A549 (cell line): ENCODE results near the gene THBS2. TPM values are rescaled to one million over a fixed set of nuclear protein-coding genes. Genes with fewer than 3 reads are reported as not detected.

Source experiments
- ATAC-seq, 2 experiments: fragments of 200-7000 bp in 1 of 2; fragments of >200 bp in 1 of 2; cut with Nextera tagmentation in 1 of 2; cut with Tn5 transposase in 1 of 2; 3 replicates each; pipeline versions ENCODE4 v1.8.0 to v1.9.1; 2018 to 2020; ENCODE audit warnings: mild to moderate bottlenecking in 1 of 2, moderate library complexity in 1 of 2
- CTCF ChIA-PET: fragments of 300-600 bp; sonication (Branson Sonifier 250); formaldehyde crosslinking; extraction: SDS; loops from one replicate; lab custom pipeline; 2021; ENCODE audit warnings: antibody characterized with exemption, inconsistent platforms; lab: Yijun Ruan, JAX
- POLR2A ChIA-PET: fragments of 350-600 bp; formaldehyde crosslinking; extraction: SDS; loops from one replicate; lab custom pipeline; 2021; ENCODE audit warnings: antibody characterized with exemption, inconsistent platforms; lab: Yijun Ruan, JAX
- DNase-seq, 2 experiments: peaks; one replicate each; pipeline versions ENCODE4 v3.0.0 to v3.0.0-alpha.2; 2011 to 2016; ENCODE audit warnings: low read depth in 1 of 2, low spot score in 1 of 2
- FAIRE-seq: peaks from 2 replicates; lab custom pipeline; 2011; peaks lifted over from hg19 to GRCh38; lab: Jason Lieb, UNC
- H3K27ac ChIP-seq, 2 experiments: fragments of >200 bp; sonication (Bioruptor Twin); formaldehyde crosslinking; 3 replicates each; pipeline ENCODE4 v1.5.1; 2016 to 2017
- H3K4me1 ChIP-seq: fragments of >200 bp; sonication (Bioruptor Twin); formaldehyde crosslinking; 3 replicates; pipeline ENCODE4 v1.6.1; 2016
- H3K4me2 ChIP-seq: fragments of >200 bp; sonication (Bioruptor Twin); formaldehyde crosslinking; 3 replicates; pipeline ENCODE4 v1.6.1; 2016
- H3K4me3 ChIP-seq: fragments of >200 bp; sonication (Bioruptor Twin); formaldehyde crosslinking; 3 replicates; pipeline ENCODE4 v1.5.1; 2016
- H3K9me3 ChIP-seq: fragments of >200 bp; sonication (Bioruptor Twin); formaldehyde crosslinking; 3 replicates; pipeline ENCODE4 v1.6.1; 2016
- CEBPB ChIP-seq, 2 experiments: fragments of >200 bp in 1 of 2; sonication (Bioruptor Twin) in 1 of 2; formaldehyde crosslinking in 1 of 2; IDR thresholded peaks; 2 replicates each; pipeline ENCODE4 v1.6.1; 2012 to 2016
- CHD4 ChIP-seq: fragments of 200-600 bp; sonication (generic); IDR thresholded peaks from 2 replicates; pipeline ENCODE4 v1.6.1; 2016; ENCODE audit warnings: antibody characterized with exemption, mild to moderate bottlenecking, borderline replicate concordance
- CTCF ChIP-seq: fragments of >200 bp; sonication (Bioruptor Twin); formaldehyde crosslinking; IDR thresholded peaks from 3 replicates; pipeline ENCODE4 v1.5.1; 2016
- ESRRA ChIP-seq: fragments of 150-350 bp; IDR thresholded peaks from 2 replicates; pipeline ENCODE4 v1.6.1; 2014; ENCODE audit warnings: mild to moderate bottlenecking, low read length, borderline replicate concordance
- FOSB ChIP-seq: fragments of 250-450 bp; sonication (Bioruptor Pico); IDR thresholded peaks from 2 replicates; pipeline ENCODE4 v1.5.0; 2020; ENCODE audit warnings: mild to moderate bottlenecking, moderate library complexity
- FOXS1 ChIP-seq: fragments of 250-450 bp; sonication (Bioruptor Pico); IDR thresholded peaks from 2 replicates; pipeline ENCODE4 v1.5.0; 2020; ENCODE audit warnings: mild to moderate bottlenecking, moderate library complexity
- HDAC2 ChIP-seq: fragments of 200-600 bp; sonication (generic); IDR thresholded peaks from 2 replicates; pipeline ENCODE4 v1.6.1; 2016
- HOXB13 ChIP-seq: fragments of 250-450 bp; sonication (Bioruptor Pico); IDR thresholded peaks from 2 replicates; pipeline ENCODE4 v1.5.0; 2020; ENCODE audit warnings: low read depth, mild to moderate bottlenecking, moderate library complexity
- HOXB5 ChIP-seq: fragments of 250-450 bp; sonication (Bioruptor Pico); IDR thresholded peaks from 2 replicates; pipeline ENCODE4 v1.5.0; 2020; ENCODE audit warnings: mild to moderate bottlenecking, moderate library complexity
- JUN ChIP-seq, 2 experiments: fragments of >200 bp; sonication (Bioruptor Twin); formaldehyde crosslinking; IDR thresholded peaks; 2 replicates in 1 of 2; 3 replicates in 1 of 2; pipeline ENCODE4 v1.6.1; 2016 to 2017
- KDM5A ChIP-seq: fragments of 200-600 bp; sonication (generic); IDR thresholded peaks from 2 replicates; pipeline ENCODE4 v1.6.1; 2016; ENCODE audit warnings: antibody characterized with exemption, mild to moderate bottlenecking
- MAFK ChIP-seq: fragments of 450-650 bp; IDR thresholded peaks from 2 replicates; pipeline ENCODE4 v1.6.1; 2014; ENCODE audit not compliant: partially characterized antibody
- NPAS2 ChIP-seq: fragments of 250-450 bp; sonication (Bioruptor Pico); IDR thresholded peaks from 2 replicates; pipeline ENCODE4 v1.8.0; 2022; ENCODE audit warnings: mild to moderate bottlenecking, moderate library complexity, borderline replicate concordance
- PHF8 ChIP-seq: fragments of 200-600 bp; sonication (generic); IDR thresholded peaks from 2 replicates; pipeline ENCODE4 v1.6.1; 2016; ENCODE audit warnings: low read depth, mild to moderate bottlenecking, antibody characterized with exemption, moderate library complexity, borderline replicate concordance
- RAD21 ChIP-seq, 2 experiments: fragments of >200 bp in 1 of 2; sonication (Bioruptor Twin) in 1 of 2; formaldehyde crosslinking in 1 of 2; IDR thresholded peaks in 1 of 2; conservative IDR thresholded peaks in 1 of 2; 2 replicates in 1 of 2; 3 replicates in 1 of 2; pipeline ENCODE4 v1.6.1; 2012 to 2018; ENCODE audit warnings: inconsistent platforms in 1 of 2
- RCOR1 ChIP-seq: fragments of 150-350 bp; IDR thresholded peaks from 2 replicates; pipeline ENCODE4 v1.6.1; 2014; ENCODE audit warnings: antibody characterized with exemption, low read length, low read depth
- RFX5 ChIP-seq: fragments of 450-650 bp; IDR thresholded peaks from 2 replicates; pipeline ENCODE4 v1.7.1; 2014; ENCODE audit warnings: antibody characterized with exemption, mild to moderate bottlenecking, moderate library complexity
- SMC3 ChIP-seq: fragments of >200 bp; sonication (Bioruptor Twin); formaldehyde crosslinking; IDR thresholded peaks from 3 replicates; pipeline ENCODE4 v1.6.1; 2018; ENCODE audit warnings: inconsistent platforms
- SREBF2 ChIP-seq: fragments of 450-650 bp; IDR thresholded peaks from 2 replicates; pipeline ENCODE4 v1.6.1; 2014; ENCODE audit warnings: mild to moderate bottlenecking, moderate library complexity
- TP53 ChIP-seq: fragments of 250-450 bp; sonication (Bioruptor Pico); IDR thresholded peaks from 2 replicates; pipeline ENCODE4 v1.5.0; 2021; ENCODE audit warnings: mild to moderate bottlenecking, moderate library complexity
- WGBS: methylation state at CpG from one replicate; pipeline ENCODE4 v1.1.6; 2017; ENCODE audit errors: missing lambda C conversion rate; 5-methylcytosine and 5-hydroxymethylcytosine counted together
- polyA plus RNA-seq, 4 experiments: library from polyadenylated mRNA; depleted of rRNA in 3 of 4; stranded (reverse); fragments of >200 nt; fragmentation: RNase III in 1 of 4; extraction: RNeasy Plus Mini Kit Qiagen cat#74134 plus additional on column Dnase treatment in 1 of 4; gene quantifications; 2 replicates in 3 of 4; 3 replicates in 1 of 4; pipeline ENCODE4 v1.2.3, GENCODE V29; 2011 to 2017
- TF ChIP-seq, protein P1 (sequence below): fragments of 250-450 bp; sonication (Bioruptor Pico); IDR thresholded peaks from 2 replicates; pipeline ENCODE4 v1.5.0; 2020; ENCODE audit warnings: low read depth, mild to moderate bottlenecking, moderate library complexity

Gene THBS2
- polyA plus RNA-seq, 2 of the 4 experiments (the other 2 are of a cell fraction), result 0.01 to 0.06 TPM

GRCh38 chr6:169168706-169169105, 84.9 kb downstream of the THBS2 start:
- TF ChIP-seq RFX5 (no peak), NPAS2 (CRISPR knock-in tag) (no peak), HDAC2 (no peak), CHD4 (no peak), CEBPB (IDR thresholded peaks at IDR 0.05) (no peak), SREBF2 (no peak), RCOR1 (no peak), KDM5A (no peak), FOSB (CRISPR knock-in tag) (no peak), ESRRA (no peak), CTCF (no peak), PHF8 (no peak), TP53 (no peak)
- TF ChIP-seq, protein P1, sequence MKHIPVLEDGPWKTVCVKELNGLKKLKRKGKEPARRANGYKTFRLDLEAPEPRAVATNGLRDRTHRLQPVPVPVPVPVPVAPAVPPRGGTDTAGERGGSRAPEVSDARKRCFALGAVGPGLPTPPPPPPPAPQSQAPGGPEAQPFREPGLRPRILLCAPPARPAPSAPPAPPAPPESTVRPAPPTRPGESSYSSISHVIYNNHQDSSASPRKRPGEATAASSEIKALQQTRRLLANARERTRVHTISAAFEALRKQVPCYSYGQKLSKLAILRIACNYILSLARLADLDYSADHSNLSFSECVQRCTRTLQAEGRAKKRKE (CRISPR knock-in tag), result no peak
- ATAC-seq (no peak), FAIRE-seq (no peak), DNase-seq (no peak)
- ChIA-PET CTCF (no interaction called here), POLR2A (no interaction called here)
- H3K4me3 ChIP-seq, result no peak overlapping the region
- peaks cover 7% of the 10 kb centered on the region; the same call in 2 of the 3 replicates for H3K4me1 ChIP-seq
- no peak overlapping the region for H3K4me2 ChIP-seq
- H3K9me3 ChIP-seq, result no peaks in the 10 kb centered on the region
- H3K27ac ChIP-seq, result no peak overlapping the region
- 81% methylated on average over 16 of the region's 16 CpGs for WGBS

DNA sequence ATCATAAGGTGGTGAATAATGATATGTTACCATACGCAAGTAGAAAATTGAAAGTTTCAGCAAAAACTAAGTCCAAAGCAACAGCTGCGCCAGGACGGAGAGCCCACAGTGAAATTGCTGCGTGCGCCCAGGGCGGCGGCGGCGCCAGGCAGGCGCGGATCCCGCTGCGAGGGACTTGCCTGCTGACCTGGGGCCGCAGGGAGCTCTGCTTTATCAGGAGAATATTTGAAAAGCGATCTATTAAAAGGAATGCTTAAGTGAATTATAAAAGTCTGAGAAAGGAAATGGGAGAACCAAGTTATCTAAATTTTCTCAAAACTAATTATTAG, 85.4 kb downstream of the THBS2 start:
- H3K27ac ChIP-seq, result no peak overlapping the region
- POLR2A ChIA-PET, result no interaction called here
- no peak for TF ChIP-seq HOXB5 (CRISPR knock-in tag)
- TF ChIP-seq, protein P1 (CRISPR knock-in tag), result no peak
- no peak for TF ChIP-seq SMC3
- TF ChIP-seq RAD21 (conservative IDR thresholded peaks at IDR 0.05 in 1 of 2, IDR thresholded peaks at IDR 0.05 in 1 of 2), result no peak
- TF ChIP-seq FOXS1 (CRISPR knock-in tag), result no peak
- no peak for TF ChIP-seq JUN (IDR thresholded peaks at IDR 0.05)
- TF ChIP-seq HOXB13 (CRISPR knock-in tag), result no peak
- TF ChIP-seq TP53, result no peak
- ATAC-seq (no peak), FAIRE-seq (no peak), DNase-seq (no peak)
- CTCF ChIA-PET, result no interaction called here
- H3K4me3 ChIP-seq, result no peak overlapping the region
- H3K4me2 ChIP-seq, result no peak overlapping the region
- no peaks in the 10 kb centered on the region for H3K9me3 ChIP-seq
- 88% methylated on average over 15 of the region's 15 CpGs for WGBS
- H3K4me1 ChIP-seq, result peaks cover 11% of the 10 kb centered on the region

DNA sequence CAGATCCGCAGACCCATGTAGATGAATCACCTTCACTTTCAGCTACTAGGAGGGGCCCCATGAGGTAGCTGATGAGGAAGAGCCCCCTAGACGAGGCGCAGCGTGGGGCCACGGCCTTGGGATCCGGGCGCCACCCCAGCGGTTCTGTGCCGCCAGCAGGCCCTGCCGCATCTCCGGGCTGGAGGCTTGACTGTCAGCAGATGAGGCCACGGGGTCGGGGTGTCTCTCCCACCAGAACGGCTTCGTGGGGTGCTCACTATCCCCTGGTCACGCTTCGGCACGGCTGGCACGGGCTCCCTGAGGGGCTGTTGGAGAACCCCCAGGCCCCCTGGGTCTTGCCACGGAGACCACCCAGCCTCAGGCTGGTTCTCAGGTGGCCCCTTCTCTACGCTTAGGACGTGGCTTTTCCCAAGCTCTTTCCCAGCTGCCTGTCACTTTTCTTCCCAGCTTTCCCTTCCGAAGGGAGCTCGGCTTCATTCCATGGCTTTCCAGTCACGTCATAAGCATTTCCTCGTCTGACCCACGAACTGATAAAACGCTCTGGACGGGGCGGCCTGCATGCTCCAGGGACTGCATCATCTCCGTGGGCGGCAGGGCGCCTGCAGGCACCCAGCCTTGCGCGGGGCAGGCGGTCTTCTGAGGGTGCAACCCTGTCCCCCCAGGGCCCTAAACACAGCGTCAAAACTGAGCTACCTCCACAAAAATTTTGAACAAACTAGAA, 85.9 kb downstream of the THBS2 start:
- POLR2A ChIA-PET, result no interaction called here
- H3K4me3 ChIP-seq, result no peak overlapping the region
- H3K4me2 ChIP-seq, result no peak overlapping the region
- CTCF ChIA-PET, result no interaction called here
- no peaks in the 10 kb centered on the region for H3K9me3 ChIP-seq
- FAIRE-seq, result no peak
- ATAC-seq, result no peak
- no peak for TF ChIP-seq MAFK
- no peak for DNase-seq
- WGBS, result 75% methylated on average over 13 of the region's 37 CpGs
- H3K4me1 ChIP-seq, result peaks cover 17% of the 10 kb centered on the region
- H3K27ac ChIP-seq, result no peak overlapping the region
